T-helper 1 cell treated with Interleukin-12 subunit alpha and Interleukin-12 subunit beta and Interleukin-4 antibody, amounts not matched to agents 30 μg/mL and 1 μg/mL, for 36 hours (primary cell): ENCODE measurements around the gene PTPRN2.
"Not testable (repeated sequence)": the region's sequence is repeated elsewhere in the genome, so short reads cannot be mapped to it uniquely, and the experiment has no call there.

Experiments used
- H3K27ac Mint-ChIP-seq: one replicate; pipeline ENCODE4 v1.8.0; 2021; ENCODE audit warnings: mild to moderate bottlenecking, mixed read lengths
- H3K27me3 Mint-ChIP-seq: one replicate; pipeline ENCODE4 v1.8.0; 2021; ENCODE audit warnings: low read depth, mixed read lengths
- H3K36me3 Mint-ChIP-seq: one replicate; pipeline ENCODE4 v1.8.0; 2021; ENCODE audit warnings: low read depth, mixed read lengths
- H3K4me1 Mint-ChIP-seq: one replicate; pipeline ENCODE4 v1.8.0; 2021; ENCODE audit warnings: low read depth, mixed read lengths
- H3K4me3 Mint-ChIP-seq: one replicate; pipeline ENCODE4 v1.8.0; 2021; ENCODE audit warnings: mild to moderate bottlenecking, moderate library complexity, mixed read lengths
- H3K9me3 Mint-ChIP-seq: one replicate; pipeline ENCODE4 v1.8.0; 2021; ENCODE audit warnings: mixed read lengths

The PTPRN2 gene

DNA sequence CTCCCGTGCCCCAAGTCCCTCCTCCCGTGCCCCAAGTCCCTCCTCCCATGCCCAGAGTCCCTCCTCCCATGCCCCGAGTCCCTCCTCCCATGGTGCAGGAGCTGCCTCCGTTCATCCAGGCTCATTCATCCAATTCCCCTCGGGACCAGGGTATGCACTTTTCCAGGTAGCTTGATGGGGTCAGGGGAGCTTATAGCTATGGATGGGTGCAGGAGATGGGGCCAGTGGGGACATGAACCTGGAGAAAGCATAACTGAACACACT is 201.3 kb downstream of the PTPRN2 start:
- H3K4me1 Mint-ChIP-seq: no peaks in the 10 kb centered on the region
- no peak overlapping the region for H3K27ac Mint-ChIP-seq
- H3K9me3 Mint-ChIP-seq: peaks cover 7% of the 10 kb centered on the region
- no peak overlapping the region for H3K4me3 Mint-ChIP-seq
- no peaks in the 10 kb centered on the region for H3K36me3 Mint-ChIP-seq
- no peaks in the 10 kb centered on the region for H3K27me3 Mint-ChIP-seq

DNA sequence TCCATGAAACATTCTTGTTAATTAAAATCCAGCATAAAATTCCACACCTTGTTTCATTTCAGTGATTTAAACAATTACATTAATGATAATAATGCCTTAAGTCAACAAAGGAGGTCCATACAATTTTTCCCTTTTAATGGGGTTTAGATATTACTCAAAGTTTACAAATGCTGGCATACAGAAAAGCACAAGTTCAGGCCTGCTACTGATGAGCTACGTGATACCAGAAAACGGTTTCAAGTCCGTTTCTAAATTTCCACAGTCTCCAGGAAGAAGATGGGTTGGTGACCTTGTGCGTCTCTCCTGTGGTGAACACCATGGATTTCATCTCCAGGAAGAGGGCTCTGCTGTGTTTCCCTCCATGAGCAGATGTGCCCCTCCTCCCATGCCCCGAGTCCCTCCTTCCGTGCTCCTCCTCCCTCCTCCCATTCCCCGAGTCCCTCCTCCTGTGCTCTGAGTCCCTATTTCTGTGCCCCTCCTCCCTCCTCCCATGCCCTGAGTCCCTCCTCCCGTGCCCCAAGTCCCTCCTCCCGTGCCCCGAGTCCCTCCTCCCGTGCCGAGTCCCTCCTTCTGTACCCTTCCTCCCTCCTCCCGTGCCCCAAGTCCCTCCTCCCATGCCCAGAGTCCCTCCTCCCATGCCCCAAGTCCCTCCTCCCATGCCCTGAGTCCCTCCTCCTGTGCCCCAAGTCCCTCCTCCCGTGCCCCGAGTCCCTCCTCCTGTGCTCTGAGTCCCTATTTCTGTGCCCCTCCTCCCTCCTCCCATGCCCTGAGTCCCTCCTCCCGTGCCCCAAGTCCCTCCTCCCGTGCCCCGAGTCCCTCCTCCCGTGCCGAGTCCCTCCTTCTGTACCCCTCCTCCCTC is 201.9 kb downstream of the PTPRN2 start:
- not testable (repeated sequence) for H3K27ac Mint-ChIP-seq, H3K4me3 Mint-ChIP-seq, H3K36me3 Mint-ChIP-seq, H3K27me3 Mint-ChIP-seq, H3K4me1 Mint-ChIP-seq
- H3K9me3 Mint-ChIP-seq: peaks cover 10% of the 10 kb centered on the region

DNA sequence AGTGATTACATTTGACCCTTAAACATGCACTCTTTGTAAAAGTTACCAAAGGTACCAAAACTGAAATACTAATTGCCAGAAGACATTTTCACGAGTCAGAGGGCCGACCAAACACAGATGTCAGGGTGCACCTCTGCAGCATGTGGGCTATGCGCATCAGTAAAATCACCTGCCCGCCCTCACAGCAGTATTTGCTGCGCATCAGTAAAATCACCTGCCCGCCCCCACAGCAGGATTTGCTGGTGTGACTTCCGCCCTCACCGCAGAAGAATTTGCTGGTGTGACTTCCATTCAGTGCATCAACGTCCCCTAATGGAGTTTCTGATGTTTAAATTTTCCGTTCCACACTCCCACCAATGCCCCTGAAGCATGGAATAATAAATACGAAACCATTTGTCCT is 202.9 kb downstream of the PTPRN2 start:
- H3K27ac Mint-ChIP-seq: no peak overlapping the region
- no peak overlapping the region for H3K4me3 Mint-ChIP-seq
- no peaks in the 10 kb centered on the region for H3K36me3 Mint-ChIP-seq
- H3K9me3 Mint-ChIP-seq: peaks cover 14% of the 10 kb centered on the region
- H3K4me1 Mint-ChIP-seq: no peaks in the 10 kb centered on the region
- no peaks in the 10 kb centered on the region for H3K27me3 Mint-ChIP-seq

DNA sequence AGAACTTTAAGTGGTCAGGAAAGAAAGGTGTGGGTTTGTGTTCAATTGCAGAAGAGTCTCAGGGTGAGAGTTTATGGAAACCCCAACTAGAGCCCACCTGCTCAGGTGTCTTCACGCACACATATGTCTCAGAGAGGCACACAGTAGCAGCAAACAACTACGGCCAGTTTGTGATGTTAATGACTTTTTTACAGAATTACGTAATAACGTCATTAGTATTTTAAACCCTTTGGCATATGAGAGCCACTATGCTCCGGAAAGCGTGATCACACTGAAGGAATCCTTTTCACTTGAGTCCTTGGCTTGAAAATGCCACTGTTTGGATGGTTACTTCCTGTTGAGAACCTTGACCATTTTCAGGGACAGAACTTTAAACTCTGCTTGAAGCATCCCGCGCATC is 204.0 kb downstream of the PTPRN2 start:
- H3K9me3 Mint-ChIP-seq: peaks cover 14% of the 10 kb centered on the region
- H3K36me3 Mint-ChIP-seq: no peaks in the 10 kb centered on the region
- H3K27ac Mint-ChIP-seq: no peak overlapping the region
- no peaks in the 10 kb centered on the region for H3K27me3 Mint-ChIP-seq
- H3K4me3 Mint-ChIP-seq: no peak overlapping the region
- no peaks in the 10 kb centered on the region for H3K4me1 Mint-ChIP-seq

DNA sequence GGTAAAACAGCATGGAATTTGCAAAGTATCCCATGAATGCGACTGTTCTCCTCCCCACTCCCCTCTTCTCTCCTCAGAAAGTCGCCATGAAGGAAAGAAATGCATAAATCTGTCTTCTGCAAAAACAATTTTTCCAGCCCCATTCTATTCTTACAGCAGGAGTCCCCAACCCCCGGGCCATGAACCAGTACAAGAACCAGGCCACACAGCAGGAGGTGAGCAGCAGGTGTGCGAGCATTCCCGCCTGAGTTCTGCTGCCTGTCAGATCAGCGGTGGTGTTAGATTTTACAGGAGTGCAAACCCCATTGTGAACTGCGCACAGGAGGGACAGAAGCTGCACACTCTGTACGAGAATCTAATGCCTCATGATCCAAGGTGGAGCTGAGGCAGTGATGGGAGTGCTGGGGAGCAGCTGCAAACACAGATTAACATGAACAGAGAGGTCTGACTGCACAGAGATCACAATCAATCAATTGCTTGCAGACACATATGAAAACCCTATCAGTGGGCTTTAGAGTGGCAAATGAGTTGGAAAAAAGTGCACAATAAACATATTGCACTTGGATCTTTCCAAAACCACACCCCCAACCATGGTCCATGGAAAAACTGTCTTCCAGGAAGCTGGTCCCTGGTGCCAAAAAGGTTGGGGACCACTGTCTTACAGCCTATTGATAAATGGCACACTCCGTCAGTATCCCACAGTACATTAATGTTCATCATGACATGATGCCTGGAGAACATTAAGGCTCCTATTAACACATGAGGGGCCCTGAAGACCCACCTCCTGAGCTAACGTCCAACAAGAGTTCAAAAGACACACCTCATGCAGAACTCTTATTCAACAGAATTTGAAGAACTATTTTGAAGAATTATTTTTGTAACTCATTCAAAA is 205.0 kb downstream of the PTPRN2 start:
- H3K9me3 Mint-ChIP-seq: peaks cover 14% of the 10 kb centered on the region
- H3K27me3 Mint-ChIP-seq: no peaks in the 10 kb centered on the region
- no peak overlapping the region for H3K4me3 Mint-ChIP-seq
- no peaks in the 10 kb centered on the region for H3K36me3 Mint-ChIP-seq
- H3K27ac Mint-ChIP-seq: no peak overlapping the region
- no peaks in the 10 kb centered on the region for H3K4me1 Mint-ChIP-seq

DNA sequence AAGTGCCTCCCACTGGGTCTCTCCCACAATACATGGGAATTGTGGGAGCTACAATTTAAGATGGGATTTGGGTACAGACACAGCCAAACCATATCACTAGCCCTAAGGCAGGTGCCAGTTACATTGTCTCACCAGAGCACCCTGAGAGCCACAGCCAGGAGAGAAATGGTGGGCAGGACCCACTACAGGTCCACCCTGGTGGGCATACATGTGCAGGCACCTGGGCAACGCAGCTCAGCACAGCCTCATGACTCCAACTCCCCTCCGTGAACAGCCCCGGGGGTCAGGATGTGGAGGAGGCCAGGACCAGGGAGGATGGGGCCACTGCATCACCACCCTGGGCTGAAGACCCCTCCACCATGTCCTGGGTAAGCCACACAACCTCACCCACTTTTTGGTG is 205.7 kb downstream of the PTPRN2 start:
- H3K4me3 Mint-ChIP-seq: no peak overlapping the region
- H3K36me3 Mint-ChIP-seq: no peaks in the 10 kb centered on the region
- H3K4me1 Mint-ChIP-seq: no peaks in the 10 kb centered on the region
- H3K27me3 Mint-ChIP-seq: no peaks in the 10 kb centered on the region
- H3K27ac Mint-ChIP-seq: no peak overlapping the region
- peaks cover 14% of the 10 kb centered on the region for H3K9me3 Mint-ChIP-seq

DNA sequence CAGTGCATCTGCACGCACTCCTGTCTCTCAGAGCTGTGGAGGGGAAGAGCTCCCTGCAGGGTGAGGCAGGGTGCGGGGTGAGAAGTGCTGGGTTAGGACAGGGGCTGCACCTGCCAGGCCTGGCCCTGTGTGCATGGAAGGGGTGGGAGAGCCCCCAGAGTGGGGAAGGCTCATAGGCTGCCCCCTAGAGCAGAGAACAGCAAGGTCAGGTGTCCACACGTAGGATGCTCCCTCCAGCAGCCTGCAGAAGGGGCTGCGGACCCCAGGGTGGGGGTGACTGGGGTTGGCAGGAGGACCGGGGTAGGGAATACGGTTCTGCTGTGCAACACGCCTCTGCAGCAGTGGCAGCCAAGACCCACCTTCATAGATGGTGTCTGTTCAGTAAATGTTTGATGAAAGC is 208.6 kb downstream of the PTPRN2 start:
- Mint-ChIP-seq H3K36me3 (no peaks in the 10 kb centered on the region), H3K27ac (no peak overlapping the region), H3K4me3 (no peak overlapping the region), H3K9me3 (peaks cover 20% of the 10 kb centered on the region), H3K27me3 (no peaks in the 10 kb centered on the region), H3K4me1 (no peaks in the 10 kb centered on the region)

DNA sequence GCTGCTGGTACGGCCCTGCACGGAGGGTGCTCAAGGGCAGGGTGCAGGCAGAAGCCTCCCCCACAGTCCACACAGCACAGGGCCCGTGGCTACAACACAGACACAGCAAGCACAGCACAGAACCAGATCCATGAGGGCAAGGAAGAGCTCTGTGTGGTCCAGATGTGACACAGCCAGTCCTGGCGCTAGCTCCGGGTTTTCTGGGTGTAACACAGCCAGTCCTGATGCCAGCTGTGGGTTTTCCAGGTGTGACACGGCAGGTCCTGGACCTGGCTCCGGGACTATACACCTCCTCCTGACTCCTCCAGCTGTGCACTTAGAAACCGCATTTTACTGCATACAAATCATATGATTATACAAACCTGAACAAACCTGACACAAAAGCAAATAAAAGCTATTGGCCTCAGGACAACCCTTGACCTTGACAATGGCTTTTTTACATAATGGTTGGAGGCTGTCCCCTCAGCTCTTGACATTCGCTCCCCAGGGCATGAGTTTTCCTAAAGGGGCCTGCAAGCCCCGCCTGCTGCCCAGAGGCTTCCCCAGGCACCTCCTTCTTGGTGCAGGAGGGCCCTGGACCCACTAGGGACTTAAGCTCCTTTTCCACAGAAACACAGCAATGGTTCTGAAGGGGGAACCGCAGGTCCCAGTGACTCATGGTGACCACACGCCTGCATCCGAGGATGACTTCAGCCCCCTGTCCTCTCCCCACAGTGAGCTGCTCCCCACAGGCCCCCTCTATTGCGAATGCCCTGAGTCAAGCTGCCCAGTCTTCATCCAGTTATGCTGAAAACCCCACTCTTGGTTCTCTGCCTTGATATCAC is 209.6 kb downstream of the PTPRN2 start:
- Mint-ChIP-seq H3K4me3 (no peak overlapping the region), H3K27me3 (no peaks in the 10 kb centered on the region), H3K9me3 (peaks cover 20% of the 10 kb centered on the region), H3K4me1 (no peaks in the 10 kb centered on the region), H3K36me3 (no peaks in the 10 kb centered on the region), H3K27ac (no peak overlapping the region)

DNA sequence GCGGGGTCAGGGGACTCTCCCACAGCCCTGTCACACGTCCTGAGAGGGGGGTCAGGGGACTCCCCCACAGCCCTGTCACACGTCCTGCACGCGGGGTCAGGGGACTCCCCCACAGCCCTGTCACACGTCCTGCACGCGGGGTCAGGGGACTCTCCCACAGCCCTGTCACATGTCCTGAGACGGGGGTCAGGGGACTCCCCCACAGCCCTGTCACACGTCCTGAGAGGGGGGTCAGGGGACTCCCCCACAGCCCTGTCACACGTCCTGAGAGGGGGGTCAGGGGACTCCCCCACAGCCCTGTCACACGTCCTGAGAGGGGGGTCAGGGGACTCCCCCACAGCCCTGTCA is 210.8 kb downstream of the PTPRN2 start:
- H3K27me3 Mint-ChIP-seq, H3K4me3 Mint-ChIP-seq, H3K4me1 Mint-ChIP-seq, H3K36me3 Mint-ChIP-seq, H3K27ac Mint-ChIP-seq: not testable (repeated sequence)
- H3K9me3 Mint-ChIP-seq: peaks cover 15% of the 10 kb centered on the region

DNA sequence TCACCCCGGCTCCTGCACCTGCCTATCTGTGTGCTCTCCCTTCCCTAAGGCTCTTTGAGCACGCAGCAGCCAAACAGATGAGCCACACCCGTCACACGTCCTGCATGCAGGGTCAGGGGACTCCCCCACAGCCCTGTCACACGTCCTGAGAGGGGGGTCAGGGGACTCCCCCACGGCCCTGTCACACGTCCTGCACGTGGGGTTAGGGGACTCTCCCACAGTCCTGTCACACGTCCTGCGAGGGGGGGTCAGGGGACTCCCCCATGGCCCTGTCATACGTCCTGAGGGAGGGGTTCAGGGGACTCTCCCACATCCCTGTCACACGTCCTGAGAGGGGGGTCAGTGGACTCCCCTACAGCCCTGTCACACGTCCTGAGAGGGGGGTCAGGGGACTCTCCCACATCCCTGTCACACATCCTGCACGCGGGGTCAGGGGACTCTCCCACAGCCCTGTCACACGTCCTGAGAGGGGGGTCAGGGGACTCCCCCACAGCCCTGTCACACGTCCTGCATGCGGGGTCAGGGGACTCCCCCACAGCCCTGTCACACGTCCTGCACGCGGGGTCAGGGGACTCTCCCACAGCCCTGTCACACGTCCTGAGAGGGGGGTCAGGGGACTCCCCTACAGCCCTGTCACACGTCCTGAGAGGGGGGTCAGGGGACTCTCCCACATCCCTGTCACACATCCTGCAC is 211.3 kb downstream of the PTPRN2 start:
- H3K27ac Mint-ChIP-seq: not testable (repeated sequence)
- H3K9me3 Mint-ChIP-seq: peaks cover 13% of the 10 kb centered on the region

DNA sequence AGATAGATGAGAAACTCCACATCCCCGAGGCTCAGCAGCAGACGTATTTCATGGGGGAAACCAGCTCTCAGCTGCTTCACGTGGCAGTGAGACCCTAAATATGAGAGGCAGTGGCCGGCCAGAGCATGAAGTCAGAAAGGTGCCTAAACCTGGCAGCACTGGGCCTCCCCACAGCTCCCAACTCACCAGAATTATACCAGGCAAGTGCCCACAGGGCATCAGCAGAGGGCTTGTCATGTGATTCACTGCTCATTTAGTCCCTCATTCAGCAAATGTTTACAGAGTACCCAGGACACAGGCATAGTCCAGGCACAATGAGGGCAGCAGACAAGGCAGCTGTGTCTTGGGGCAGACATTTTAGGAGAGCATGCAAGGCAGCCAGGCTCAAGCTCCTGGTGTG is 212.6 kb downstream of the PTPRN2 start:
- H3K27ac Mint-ChIP-seq: no peak overlapping the region
- H3K4me3 Mint-ChIP-seq: no peak overlapping the region
- H3K9me3 Mint-ChIP-seq: peaks cover 6% of the 10 kb centered on the region
- no peaks in the 10 kb centered on the region for H3K27me3 Mint-ChIP-seq
- no peaks in the 10 kb centered on the region for H3K4me1 Mint-ChIP-seq
- no peaks in the 10 kb centered on the region for H3K36me3 Mint-ChIP-seq

More for the DNA sequence above, 211.3 kb downstream of the PTPRN2 start:
- H3K4me1 Mint-ChIP-seq, H3K36me3 Mint-ChIP-seq, H3K27me3 Mint-ChIP-seq, H3K4me3 Mint-ChIP-seq: not testable (repeated sequence)

DNA sequence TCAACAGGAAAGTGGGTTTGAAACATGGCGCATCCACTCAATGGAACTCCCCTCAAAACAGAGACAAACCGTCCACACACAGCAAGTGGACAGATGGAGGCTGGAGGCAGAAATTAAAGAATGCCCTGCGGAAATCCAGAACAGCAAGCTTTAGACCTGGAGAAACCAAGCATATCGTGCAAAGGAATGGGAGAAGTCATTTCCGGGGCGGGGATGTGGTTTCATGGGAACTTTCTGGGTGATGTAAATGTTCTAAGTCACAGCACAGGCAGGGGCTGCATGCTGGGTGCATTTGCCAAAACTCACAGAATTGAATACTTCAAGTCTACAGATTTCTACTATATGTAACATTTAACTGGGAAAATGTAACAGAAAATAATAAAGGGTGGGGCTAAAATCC is 213.0 kb downstream of the PTPRN2 start:
- H3K27me3 Mint-ChIP-seq: no peaks in the 10 kb centered on the region
- no peaks in the 10 kb centered on the region for H3K4me1 Mint-ChIP-seq
- H3K9me3 Mint-ChIP-seq: peaks cover 6% of the 10 kb centered on the region
- H3K4me3 Mint-ChIP-seq: no peak overlapping the region
- H3K27ac Mint-ChIP-seq: no peak overlapping the region
- no peaks in the 10 kb centered on the region for H3K36me3 Mint-ChIP-seq

DNA sequence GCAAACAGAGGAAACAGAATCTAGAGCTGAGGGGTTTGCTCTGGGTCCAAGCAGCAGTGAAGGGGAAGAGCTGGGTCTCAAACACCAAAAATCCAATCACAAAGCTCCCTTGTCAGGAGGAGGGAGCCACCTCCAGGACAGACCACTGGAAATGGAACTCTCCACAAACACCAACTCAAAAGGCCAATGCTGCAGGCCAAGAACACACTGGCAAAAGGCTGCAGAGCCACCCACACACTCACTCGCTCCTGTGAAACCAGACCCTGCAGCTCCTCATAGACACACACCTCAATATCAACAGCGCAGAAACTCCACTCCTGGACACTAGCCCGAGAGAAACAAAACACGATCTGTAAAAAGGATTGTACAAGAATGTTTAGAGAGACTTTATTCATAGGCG is 213.5 kb downstream of the PTPRN2 start:
- no peaks in the 10 kb centered on the region for H3K27me3 Mint-ChIP-seq
- peaks cover 6% of the 10 kb centered on the region for H3K9me3 Mint-ChIP-seq
- no peak overlapping the region for H3K27ac Mint-ChIP-seq
- H3K36me3 Mint-ChIP-seq: no peaks in the 10 kb centered on the region
- no peak overlapping the region for H3K4me3 Mint-ChIP-seq
- no peaks in the 10 kb centered on the region for H3K4me1 Mint-ChIP-seq

DNA sequence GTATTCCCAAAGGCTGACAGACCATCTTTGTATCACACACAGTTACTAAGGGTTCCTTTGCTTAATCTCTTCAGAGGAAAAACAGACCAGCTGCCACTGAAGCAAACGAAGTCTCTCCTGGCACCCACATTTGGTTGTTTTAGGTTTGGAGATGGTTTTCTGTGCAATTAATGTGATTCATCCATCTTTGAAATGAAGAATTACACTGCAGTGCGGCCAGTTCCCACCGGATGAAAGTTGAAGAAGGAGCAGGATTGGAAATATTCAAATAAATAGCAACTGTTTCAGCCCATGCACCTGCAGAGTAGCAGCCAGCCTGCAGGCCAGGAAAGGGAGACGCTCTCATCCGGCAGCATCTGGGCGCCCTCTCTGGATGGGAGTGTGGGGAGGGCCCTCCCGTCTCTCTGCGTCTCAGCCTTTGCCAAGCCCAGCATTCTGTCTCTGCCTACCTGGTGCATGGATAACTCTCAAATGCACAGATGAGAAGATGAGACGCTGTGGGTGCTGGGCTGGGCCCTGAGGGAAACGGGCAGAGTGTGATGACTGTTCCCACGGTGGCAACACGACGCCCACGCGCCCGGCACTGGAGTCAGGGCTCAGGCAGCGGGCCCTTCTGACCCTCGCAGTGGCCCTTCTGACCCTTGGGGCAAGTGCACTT is 214.0 kb downstream of the PTPRN2 start:
- Mint-ChIP-seq H3K27ac (no peak overlapping the region), H3K27me3 (no peaks in the 10 kb centered on the region), H3K4me1 (no peaks in the 10 kb centered on the region), H3K36me3 (no peaks in the 10 kb centered on the region), H3K9me3 (peaks cover 6% of the 10 kb centered on the region), H3K4me3 (no peak overlapping the region)
